CD4-positive, alpha-beta T cell treated with Interferon gamma for 1 hour (primary cell): ENCODE data around the gene ZNF740.

Experiments
- DNase-seq: peaks from one replicate; pipeline ENCODE4 v3.0.0-alpha.2; 2020

ZNF740 gene

GRCh38 chr12:53214687-53215455, 34.3 kb downstream of the ZNF740 start:
- DNase-seq, result no peak

- no peak for DNase-seq
Measured at GRCh38 chr12:53215497-53215896, 35.0 kb downstream of the ZNF740 start.

- peak; percentile 72 for DNase-seq
Measured at GRCh38 chr12:53217051-53217930, 36.8 kb downstream of the ZNF740 start.

- no peak for DNase-seq
Measured at GRCh38 chr12:53217931-53218307, 37.4 kb downstream of the ZNF740 start.

- no peak for DNase-seq
Measured at GRCh38 chr12:53218551-53219291, 38.2 kb downstream of the ZNF740 start.

GRCh38 chr12:53219292-53219955, 38.9 kb downstream of the ZNF740 start:
- no peak for DNase-seq

GRCh38 chr12:53219956-53220693, 39.6 kb downstream of the ZNF740 start:
- DNase-seq, result peak; percentile 71

GRCh38 chr12:53220694-53221202, 40.2 kb downstream of the ZNF740 start:
- DNase-seq, result peak; percentile 84

GRCh38 chr12:53221203-53222080, 40.9 kb downstream of the ZNF740 start:
- DNase-seq, result peak; percentile 60

GRCh38 chr12:53222170-53222721, 41.7 kb downstream of the ZNF740 start:
- DNase-seq, result no peak

GRCh38 chr12:53222806-53223261, 42.3 kb downstream of the ZNF740 start:
- no peak for DNase-seq

- DNase-seq, result no peak
Measured at GRCh38 chr12:53223389-53224060, 43.0 kb downstream of the ZNF740 start.

- no peak for DNase-seq
Measured at GRCh38 chr12:53224061-53224896, 43.8 kb downstream of the ZNF740 start.

- no peak for DNase-seq
Measured at GRCh38 chr12:53224897-53225634, 44.5 kb downstream of the ZNF740 start.

- DNase-seq, result no peak
Measured at GRCh38 chr12:53225635-53226424, 45.3 kb downstream of the ZNF740 start.

- no peak for DNase-seq
Measured at GRCh38 chr12:53226815-53227214, 46.3 kb downstream of the ZNF740 start.

- no peak for DNase-seq
Measured at GRCh38 chr12:53227341-53227740, 46.8 kb downstream of the ZNF740 start.
